ENCODE measurements around the gene KIF13A.
"Not testable (repeated sequence)": the region's sequence is repeated elsewhere in the genome, so short reads cannot be mapped to it uniquely, and the experiment has no call there.

The KIF13A gene

GRCh38 chr6:17828149-17828548 is 159.3 kb downstream of the KIF13A start:
- Histone ChIP-seq H3K9me3 (ENCODE audit: control insufficient read depth, low read depth, low read length) (no peaks in the 10 kb centered on the region), H3K27ac (ENCODE audit: low read length) (no peak overlapping the region), H3K27me3 (ENCODE audit: control insufficient read depth, insufficient read depth, low read length) (no peaks in the 10 kb centered on the region), H3K36me3 (ENCODE audit: control insufficient read depth, low read depth, low read length) (peaks cover 44% of the 10 kb centered on the region), H3K4me3 (ENCODE audit: low read length) (no peak overlapping the region), H3K4me1 (ENCODE audit: control insufficient read depth, low read depth, low read length) (no peaks in the 10 kb centered on the region), H3K9ac (ENCODE audit: low read length) (no peak overlapping the region)

- no peak overlapping the region for H3K27ac ChIP-seq (ENCODE audit: low read length)
- H3K27me3 ChIP-seq (ENCODE audit: control insufficient read depth, insufficient read depth, low read length): no peaks in the 10 kb centered on the region
- no peaks in the 10 kb centered on the region for H3K9me3 ChIP-seq (ENCODE audit: control insufficient read depth, low read depth, low read length)
- no peak overlapping the region for H3K9ac ChIP-seq (ENCODE audit: low read length)
- H3K4me1 ChIP-seq (ENCODE audit: control insufficient read depth, low read depth, low read length): no peaks in the 10 kb centered on the region
- H3K4me3 ChIP-seq (ENCODE audit: low read length): no peak overlapping the region
- peaks cover 37% of the 10 kb centered on the region for H3K36me3 ChIP-seq (ENCODE audit: control insufficient read depth, low read depth, low read length)
Observed at GRCh38 chr6:17826301-17826700, 161.1 kb downstream of the KIF13A start.

GRCh38 chr6:17820055-17820454 is 167.4 kb downstream of the KIF13A start:
- no peak overlapping the region for H3K9ac ChIP-seq (ENCODE audit: low read length)
- H3K36me3 ChIP-seq (ENCODE audit: control insufficient read depth, low read depth, low read length): peaks cover 15% of the 10 kb centered on the region
- no peak overlapping the region for H3K4me3 ChIP-seq (ENCODE audit: low read length)
- no peaks in the 10 kb centered on the region for H3K4me1 ChIP-seq (ENCODE audit: control insufficient read depth, low read depth, low read length)
- no peak overlapping the region for H3K27ac ChIP-seq (ENCODE audit: low read length)
- no peaks in the 10 kb centered on the region for H3K27me3 ChIP-seq (ENCODE audit: control insufficient read depth, insufficient read depth, low read length)
- H3K9me3 ChIP-seq (ENCODE audit: control insufficient read depth, low read depth, low read length): no peaks in the 10 kb centered on the region

- peaks cover 14% of the 10 kb centered on the region for H3K36me3 ChIP-seq (ENCODE audit: control insufficient read depth, low read depth, low read length)
- no peak overlapping the region for H3K27ac ChIP-seq (ENCODE audit: low read length)
- no peak overlapping the region for H3K4me3 ChIP-seq (ENCODE audit: low read length)
- H3K9ac ChIP-seq (ENCODE audit: low read length): no peak overlapping the region
- H3K4me1 ChIP-seq (ENCODE audit: control insufficient read depth, low read depth, low read length): no peaks in the 10 kb centered on the region
- H3K27me3 ChIP-seq (ENCODE audit: control insufficient read depth, insufficient read depth, low read length): no peaks in the 10 kb centered on the region
- H3K9me3 ChIP-seq (ENCODE audit: control insufficient read depth, low read depth, low read length): no peaks in the 10 kb centered on the region
Observed at GRCh38 chr6:17817763-17818162, 169.7 kb downstream of the KIF13A start.

GRCh38 chr6:17816921-17817611 is 170.4 kb downstream of the KIF13A start:
- Histone ChIP-seq H3K4me3 (ENCODE audit: low read length) (no peak overlapping the region), H3K27ac (ENCODE audit: low read length) (no peak overlapping the region), H3K9ac (ENCODE audit: low read length) (no peak overlapping the region), H3K36me3 (ENCODE audit: control insufficient read depth, low read depth, low read length) (peaks cover 14% of the 10 kb centered on the region), H3K27me3 (ENCODE audit: control insufficient read depth, insufficient read depth, low read length) (no peaks in the 10 kb centered on the region), H3K4me1 (ENCODE audit: control insufficient read depth, low read depth, low read length) (no peaks in the 10 kb centered on the region), H3K9me3 (ENCODE audit: control insufficient read depth, low read depth, low read length) (no peaks in the 10 kb centered on the region)

- Histone ChIP-seq H3K27ac (ENCODE audit: low read length) (no peak overlapping the region), H3K9ac (ENCODE audit: low read length) (no peak overlapping the region), H3K36me3 (ENCODE audit: control insufficient read depth, low read depth, low read length) (peaks cover 16% of the 10 kb centered on the region), H3K4me3 (ENCODE audit: low read length) (no peak overlapping the region), H3K27me3 (ENCODE audit: control insufficient read depth, insufficient read depth, low read length) (no peaks in the 10 kb centered on the region), H3K9me3 (ENCODE audit: control insufficient read depth, low read depth, low read length) (no peaks in the 10 kb centered on the region), H3K4me1 (ENCODE audit: control insufficient read depth, low read depth, low read length) (no peaks in the 10 kb centered on the region)
Observed at GRCh38 chr6:17813542-17813941, 173.9 kb downstream of the KIF13A start.

- no peak overlapping the region for H3K9ac ChIP-seq (ENCODE audit: low read length)
- peaks cover 20% of the 10 kb centered on the region for H3K36me3 ChIP-seq (ENCODE audit: control insufficient read depth, low read depth, low read length)
- no peaks in the 10 kb centered on the region for H3K4me1 ChIP-seq (ENCODE audit: control insufficient read depth, low read depth, low read length)
- H3K27ac ChIP-seq (ENCODE audit: low read length): no peak overlapping the region
- H3K9me3 ChIP-seq (ENCODE audit: control insufficient read depth, low read depth, low read length): no peaks in the 10 kb centered on the region
- no peak overlapping the region for H3K4me3 ChIP-seq (ENCODE audit: low read length)
- H3K27me3 ChIP-seq (ENCODE audit: control insufficient read depth, insufficient read depth, low read length): no peaks in the 10 kb centered on the region
Observed at GRCh38 chr6:17812311-17812710, 175.1 kb downstream of the KIF13A start.

- H3K27ac ChIP-seq (ENCODE audit: low read length): no peak overlapping the region
- no peaks in the 10 kb centered on the region for H3K9me3 ChIP-seq (ENCODE audit: control insufficient read depth, low read depth, low read length)
- H3K4me1 ChIP-seq (ENCODE audit: control insufficient read depth, low read depth, low read length): no peaks in the 10 kb centered on the region
- peaks cover 8% of the 10 kb centered on the region for H3K36me3 ChIP-seq (ENCODE audit: control insufficient read depth, low read depth, low read length)
- no peak overlapping the region for H3K4me3 ChIP-seq (ENCODE audit: low read length)
- no peaks in the 10 kb centered on the region for H3K27me3 ChIP-seq (ENCODE audit: control insufficient read depth, insufficient read depth, low read length)
- H3K9ac ChIP-seq (ENCODE audit: low read length): no peak overlapping the region
Observed at GRCh38 chr6:17808609-17809008, 178.8 kb downstream of the KIF13A start.

- not testable (repeated sequence) for H3K4me1 ChIP-seq (ENCODE audit: control insufficient read depth, low read depth, low read length); H3K27ac ChIP-seq (ENCODE audit: low read length); H3K9me3 ChIP-seq (ENCODE audit: control insufficient read depth, low read depth, low read length); H3K4me3 ChIP-seq (ENCODE audit: low read length); H3K36me3 ChIP-seq (ENCODE audit: control insufficient read depth, low read depth, low read length); H3K27me3 ChIP-seq (ENCODE audit: control insufficient read depth, insufficient read depth, low read length); H3K9ac ChIP-seq (ENCODE audit: low read length)
Observed at GRCh38 chr6:17807431-17807830, 180.0 kb downstream of the KIF13A start.

GRCh38 chr6:17803409-17803808 is 184.0 kb downstream of the KIF13A start:
- Histone ChIP-seq H3K4me3 (ENCODE audit: low read length) (no peak overlapping the region), H3K4me1 (ENCODE audit: control insufficient read depth, low read depth, low read length) (no peaks in the 10 kb centered on the region), H3K9me3 (ENCODE audit: control insufficient read depth, low read depth, low read length) (no peaks in the 10 kb centered on the region), H3K27ac (ENCODE audit: low read length) (no peak overlapping the region), H3K9ac (ENCODE audit: low read length) (no peak overlapping the region), H3K27me3 (ENCODE audit: control insufficient read depth, insufficient read depth, low read length) (no peaks in the 10 kb centered on the region), H3K36me3 (ENCODE audit: control insufficient read depth, low read depth, low read length) (peaks cover 33% of the 10 kb centered on the region)

GRCh38 chr6:17798477-17799154 is 188.8 kb downstream of the KIF13A start:
- Histone ChIP-seq H3K36me3 (ENCODE audit: control insufficient read depth, low read depth, low read length) (peaks cover 64% of the 10 kb centered on the region), H3K27me3 (ENCODE audit: control insufficient read depth, insufficient read depth, low read length) (no peaks in the 10 kb centered on the region), H3K4me1 (ENCODE audit: control insufficient read depth, low read depth, low read length) (no peaks in the 10 kb centered on the region), H3K9me3 (ENCODE audit: control insufficient read depth, low read depth, low read length) (no peaks in the 10 kb centered on the region), H3K27ac (ENCODE audit: low read length) (no peak overlapping the region), H3K4me3 (ENCODE audit: low read length) (no peak overlapping the region), H3K9ac (ENCODE audit: low read length) (no peak overlapping the region)

GRCh38 chr6:17790489-17790888 is 196.9 kb downstream of the KIF13A start:
- Histone ChIP-seq H3K9me3 (ENCODE audit: control insufficient read depth, low read depth, low read length) (no peaks in the 10 kb centered on the region), H3K4me1 (ENCODE audit: control insufficient read depth, low read depth, low read length) (no peaks in the 10 kb centered on the region), H3K27me3 (ENCODE audit: control insufficient read depth, insufficient read depth, low read length) (no peaks in the 10 kb centered on the region), H3K4me3 (ENCODE audit: low read length) (no peak overlapping the region), H3K27ac (ENCODE audit: low read length) (no peak overlapping the region), H3K9ac (ENCODE audit: low read length) (no peak overlapping the region), H3K36me3 (ENCODE audit: control insufficient read depth, low read depth, low read length) (peaks cover 36% of the 10 kb centered on the region)

All from iPS-18a (cell line).